B cell (primary cell): Measurements from ENCODE around the gene CD36.

Experiments
- CTCF ChIP-seq: fragments of 200-600 bp; IDR thresholded peaks from one replicate; pipeline ENCODE4 v1.8.0; 2022; ENCODE audit warnings: antibody characterized with exemption, mild to moderate bottlenecking
- EZH2 ChIP-seq: IDR thresholded peaks from 2 replicates; pipeline ENCODE4 v1.6.1; 2012; ENCODE audit warnings: borderline replicate concordance, low read depth, mild to moderate bottlenecking, moderate library complexity, low read length; ENCODE audit not compliant: insufficient read depth, poor library complexity, severe bottlenecking

GRCh38 chr7:80653244-80653643 is 14.8 kb downstream of the CD36 start:
- TF ChIP-seq CTCF (no peak), EZH2 (no peak)
